Panc1 (cell line): Measurements from ENCODE around the gene RIMKLA. TPM values are rescaled to one million over a fixed set of nuclear protein-coding genes. Genes with fewer than 3 reads are reported as not detected.

Source experiments
- ATAC-seq: fragments of 200-7000 bp; cut with Tn5 transposase; 2 replicates; pipeline ENCODE4 v1.9.1; 2020; ENCODE audit warnings: mild to moderate bottlenecking, moderate library complexity
- Bru-seq: library from RNA; stranded (reverse); fragments of 400-500 nt; gene quantifications from one replicate; lab custom pipeline; 2021; lab: Mats Ljungman, UMichigan
- BruChase-seq, 2 experiments: library from RNA; stranded (reverse); fragments of 400-500 nt; gene quantifications; one replicate each; lab custom pipeline; 2021; lab: Mats Ljungman, UMichigan
- BruUV-seq: library from RNA; stranded (reverse); fragments of 400-500 nt; replicated peaks from 2 replicates; lab custom pipeline; 2021; lab: Mats Ljungman, UMichigan
- CTCF ChIA-PET: fragments of 300-600 bp; sonication (Branson Sonifier 250); formaldehyde crosslinking; loops from one replicate; lab custom pipeline; 2022; ENCODE audit warnings: antibody characterized with exemption; lab: Charles Lee
- POLR2A ChIA-PET: fragments of 300-600 bp; sonication (Branson Sonifier 250); formaldehyde crosslinking; loops from one replicate; lab custom pipeline; 2022; ENCODE audit warnings: antibody characterized with exemption; lab: Charles Lee
- DNase-seq: peaks from one replicate; pipeline ENCODE4 v3.0.0-alpha.2; 2010; ENCODE audit warnings: low read depth, low spot score
- H3K27ac ChIP-seq: 2 replicates; pipeline ENCODE4 v1.5.1; 2011; ENCODE audit warnings: mild to moderate bottlenecking, low read length, inconsistent platforms
- H3K27me3 ChIP-seq: fragments of 200-500 bp; sonication (Bioruptor generic); 2 replicates; pipeline ENCODE4 v1.6.0; 2014; ENCODE audit warnings: low read length, inconsistent platforms; ENCODE audit not compliant: control insufficient read depth, insufficient read depth
- H3K36me3 ChIP-seq: fragments of 200-500 bp; sonication (Bioruptor generic); 2 replicates; pipeline ENCODE4 v1.5.1; 2014; ENCODE audit warnings: inconsistent platforms, mild to moderate bottlenecking, low read length, moderate library complexity; ENCODE audit not compliant: control insufficient read depth, insufficient read depth
- H3K4me1 ChIP-seq: 2 replicates; pipeline ENCODE4 v1.5.1; 2011; ENCODE audit warnings: inconsistent platforms, mild to moderate bottlenecking, low read length, moderate library complexity; ENCODE audit not compliant: control insufficient read depth, insufficient read depth
- H3K4me3 ChIP-seq, 2 experiments: 2 replicates each; pipeline ENCODE4 v1.5.1; 2011 to 2012; ENCODE audit warnings: low read depth in 2 of 2, low read length in 2 of 2, mild to moderate bottlenecking in 2 of 2, inconsistent platforms in 1 of 2, moderate library complexity in 1 of 2
- H3K9me3 ChIP-seq: fragments of 200-500 bp; sonication (Bioruptor generic); 2 replicates; pipeline ENCODE4 v1.5.1; 2014; ENCODE audit warnings: low read depth, mild to moderate bottlenecking, inconsistent platforms, low read length, moderate library complexity; ENCODE audit not compliant: control insufficient read depth, insufficient read depth
- POLR2AphosphoS5 ChIP-seq: IDR thresholded peaks from 2 replicates; pipeline ENCODE4 v1.6.1; 2012; ENCODE audit warnings: mild to moderate bottlenecking, low read depth, low read length, moderate library complexity
- SIN3A ChIP-seq: IDR thresholded peaks from 2 replicates; pipeline ENCODE4 v1.6.1; 2012; ENCODE audit warnings: low read depth, mild to moderate bottlenecking, low read length, moderate library complexity, borderline replicate concordance; ENCODE audit not compliant: insufficient read depth
- TCF7L2 ChIP-seq: IDR thresholded peaks from 2 replicates; pipeline ENCODE4 v1.6.1; 2011; ENCODE audit warnings: mild to moderate bottlenecking, low read depth, low read length, inconsistent platforms
- in situ Hi-C: cut with HindIII; loops from 2 replicates; pipeline ENCODE4 v1.10.0; 2016; ENCODE audit warnings: low sequenced_read_pairs, low pct_unique_long_range_greater_than_20kb
- intact Hi-C: fragments of 100-400 bp; cut with micrococcal nuclease; formaldehyde crosslinking; loops from one replicate; pipeline ENCODE4 v1.10.0; 2022; ENCODE audit not compliant: unreplicated experiment
- long read RNA-seq: library from polyadenylated mRNA; unstranded; transcript quantifications from one replicate; pipeline ENCODE4 v2.0.0, GENCODE V29; 2021; ENCODE audit not compliant: unreplicated experiment
- polyA plus RNA-seq: library from polyadenylated mRNA; unstranded; fragments of >200 nt; gene quantifications from one replicate; pipeline ENCODE4 v1.2.1, GENCODE V29; 2012; ENCODE audit warnings: missing spikeins; ENCODE audit not compliant: insufficient read length
- total RNA-seq: library from RNA; stranded (reverse); gene quantifications from one replicate; pipeline ENCODE4 v1.2.1, GENCODE V29; 2021; ENCODE audit not compliant: unreplicated experiment
- TF ChIP-seq, protein P1 (sequence below): fragments of 450-650 bp; IDR thresholded peaks from 2 replicates; pipeline ENCODE4 v1.5.1; 2017; ENCODE audit warnings: mild to moderate bottlenecking
- TF ChIP-seq, protein P2 (sequence below), 2 experiments: IDR thresholded peaks; 2 replicates each; pipeline ENCODE4 v1.6.1; 2011 to 2012; ENCODE audit warnings: low read depth in 2 of 2, control low read depth in 1 of 2, low read length in 1 of 2, mild to moderate bottlenecking in 1 of 2, moderate library complexity in 1 of 2; ENCODE audit not compliant: insufficient read depth in 1 of 2

RIMKLA gene, protein sequence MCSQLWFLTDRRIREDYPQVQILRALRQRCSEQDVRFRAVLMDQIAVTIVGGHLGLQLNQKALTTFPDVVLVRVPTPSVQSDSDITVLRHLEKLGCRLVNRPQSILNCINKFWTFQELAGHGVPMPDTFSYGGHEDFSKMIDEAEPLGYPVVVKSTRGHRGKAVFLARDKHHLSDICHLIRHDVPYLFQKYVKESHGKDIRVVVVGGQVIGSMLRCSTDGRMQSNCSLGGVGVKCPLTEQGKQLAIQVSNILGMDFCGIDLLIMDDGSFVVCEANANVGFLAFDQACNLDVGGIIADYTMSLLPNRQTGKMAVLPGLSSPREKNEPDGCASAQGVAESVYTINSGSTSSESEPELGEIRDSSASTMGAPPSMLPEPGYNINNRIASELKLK
- total RNA-seq (13.6 TPM), Bru-seq, nascent RNA (percentile 51 among the genes with signal in this experiment), BruChase-seq, experiment 1, labeled RNA remaining after a 2-hour chase (percentile 50 among the genes with signal in this experiment), BruChase-seq, experiment 2, labeled RNA remaining after a 6-hour chase (percentile 61 among the genes with signal in this experiment)
- 24.0 TPM for polyA plus RNA-seq
- long read RNA-seq, full-length matches to known transcripts, result 29 of 33 reads
- long read RNA-seq, partial matches to known transcripts, result 2 of 33 reads
- long read RNA-seq, other reads (novel, unspliced or antisense), result 2 of 33 reads

DNA sequence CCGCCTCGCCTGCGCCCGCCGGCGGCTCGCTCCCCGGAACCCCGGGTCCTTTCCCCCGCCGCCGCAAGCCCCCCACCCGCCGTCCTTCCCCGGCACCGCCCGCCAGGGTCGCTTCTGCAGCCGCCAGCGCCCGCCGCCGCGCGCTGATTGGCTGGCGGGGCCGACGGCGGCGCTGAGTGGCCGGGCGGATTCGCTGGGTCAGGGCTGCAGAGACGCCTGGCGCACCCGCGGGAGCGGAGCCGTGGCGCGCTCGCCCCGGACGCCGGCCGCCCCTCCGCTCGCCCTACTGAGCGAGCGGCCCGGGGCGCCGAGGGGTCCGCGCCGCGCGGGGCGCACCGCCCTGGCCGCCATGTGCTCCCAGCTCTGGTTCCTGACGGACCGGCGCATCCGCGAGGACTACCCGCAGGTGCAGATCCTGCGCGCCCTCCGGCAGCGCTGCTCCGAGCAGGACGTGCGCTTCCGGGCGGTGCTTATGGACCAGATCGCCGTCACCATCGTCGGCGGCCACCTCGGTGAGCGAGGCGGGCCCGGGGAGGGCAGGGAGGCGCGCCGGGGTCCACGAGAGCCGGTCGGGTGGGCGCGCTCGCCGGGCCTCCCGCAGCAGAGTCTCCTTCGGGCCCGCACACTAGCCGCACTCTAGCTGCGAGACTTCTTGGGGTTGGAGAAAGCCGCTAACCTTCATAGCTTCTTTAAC, at the start of gene RIMKLA:
Gene RIMKLA (plus strand): TSS at position 207 of the 694 bp plus-strand sequence. CDS start 143 bp downstream, at position 350.
- DNase-seq, result no peak
- H3K27ac ChIP-seq, result peak within 1 kb of the TSS; percentile 52; the same call in 1 of the 2 replicates
- no peaks in the 10 kb centered on the region for H3K36me3 ChIP-seq
- ATAC-seq, result peak; percentile 99
- POLR2A ChIA-PET, result no interaction called here
- 0 out of 2 replicates have a peak, but pooled peaks cover 2% of the 10 kb centered on the region for H3K27me3 ChIP-seq
- in situ Hi-C loops, result no loop called here
- CTCF ChIA-PET, result no interaction called here
- BruUV-seq, result no TSS peak
- intact Hi-C loops, result no loop called here
- peaks cover 11% of the 10 kb centered on the region for H3K4me1 ChIP-seq
- H3K4me3 ChIP-seq, result peak within 1 kb of the TSS; percentile 58 to 62
- H3K9me3 ChIP-seq, result no peaks in the 10 kb centered on the region
- no peak for TF ChIP-seq POLR2AphosphoS5
- no peak for TF ChIP-seq TCF7L2
- TF ChIP-seq, protein P1, sequence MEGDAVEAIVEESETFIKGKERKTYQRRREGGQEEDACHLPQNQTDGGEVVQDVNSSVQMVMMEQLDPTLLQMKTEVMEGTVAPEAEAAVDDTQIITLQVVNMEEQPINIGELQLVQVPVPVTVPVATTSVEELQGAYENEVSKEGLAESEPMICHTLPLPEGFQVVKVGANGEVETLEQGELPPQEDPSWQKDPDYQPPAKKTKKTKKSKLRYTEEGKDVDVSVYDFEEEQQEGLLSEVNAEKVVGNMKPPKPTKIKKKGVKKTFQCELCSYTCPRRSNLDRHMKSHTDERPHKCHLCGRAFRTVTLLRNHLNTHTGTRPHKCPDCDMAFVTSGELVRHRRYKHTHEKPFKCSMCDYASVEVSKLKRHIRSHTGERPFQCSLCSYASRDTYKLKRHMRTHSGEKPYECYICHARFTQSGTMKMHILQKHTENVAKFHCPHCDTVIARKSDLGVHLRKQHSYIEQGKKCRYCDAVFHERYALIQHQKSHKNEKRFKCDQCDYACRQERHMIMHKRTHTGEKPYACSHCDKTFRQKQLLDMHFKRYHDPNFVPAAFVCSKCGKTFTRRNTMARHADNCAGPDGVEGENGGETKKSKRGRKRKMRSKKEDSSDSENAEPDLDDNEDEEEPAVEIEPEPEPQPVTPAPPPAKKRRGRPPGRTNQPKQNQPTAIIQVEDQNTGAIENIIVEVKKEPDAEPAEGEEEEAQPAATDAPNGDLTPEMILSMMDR, result no peak

DNA sequence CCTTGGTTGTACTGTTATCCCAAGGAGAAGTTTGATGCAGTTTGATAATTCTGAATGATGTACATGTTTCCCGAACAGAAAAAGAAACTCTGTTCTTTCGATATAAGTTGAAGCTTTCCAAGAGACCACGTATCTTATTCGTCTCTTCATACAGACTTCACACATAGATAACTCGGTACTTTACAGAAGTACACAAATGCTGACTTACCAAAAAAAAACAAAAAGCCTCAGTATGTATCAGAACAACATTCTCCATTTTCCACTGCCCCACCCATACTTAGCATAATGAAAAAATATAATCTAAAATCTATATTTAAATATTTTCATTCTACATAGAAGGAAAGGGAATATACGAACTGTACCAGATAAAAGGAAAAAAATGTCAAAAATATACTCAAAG, 47.7 kb upstream of the RIMKLA start:
- peaks cover 2% of the 10 kb centered on the region; the same call in 1 of the 2 replicates for H3K36me3 ChIP-seq
- CTCF ChIA-PET, result interaction anchor here (0.9 kb wide), 1 partner anchor 247 kb away, joined by 5 read pairs; no protein-coding TSS in a partner anchor
- no TSS peak for BruUV-seq
- no peaks in the 10 kb centered on the region for H3K27me3 ChIP-seq
- H3K9me3 ChIP-seq, result no peaks in the 10 kb centered on the region
- POLR2A ChIA-PET, result no interaction called here
- DNase-seq (no peak), ATAC-seq (no peak)
- TF ChIP-seq SIN3A (no peak), TCF7L2 (no peak)
- TF ChIP-seq, protein P1, result no peak
- TF ChIP-seq, protein P2, sequence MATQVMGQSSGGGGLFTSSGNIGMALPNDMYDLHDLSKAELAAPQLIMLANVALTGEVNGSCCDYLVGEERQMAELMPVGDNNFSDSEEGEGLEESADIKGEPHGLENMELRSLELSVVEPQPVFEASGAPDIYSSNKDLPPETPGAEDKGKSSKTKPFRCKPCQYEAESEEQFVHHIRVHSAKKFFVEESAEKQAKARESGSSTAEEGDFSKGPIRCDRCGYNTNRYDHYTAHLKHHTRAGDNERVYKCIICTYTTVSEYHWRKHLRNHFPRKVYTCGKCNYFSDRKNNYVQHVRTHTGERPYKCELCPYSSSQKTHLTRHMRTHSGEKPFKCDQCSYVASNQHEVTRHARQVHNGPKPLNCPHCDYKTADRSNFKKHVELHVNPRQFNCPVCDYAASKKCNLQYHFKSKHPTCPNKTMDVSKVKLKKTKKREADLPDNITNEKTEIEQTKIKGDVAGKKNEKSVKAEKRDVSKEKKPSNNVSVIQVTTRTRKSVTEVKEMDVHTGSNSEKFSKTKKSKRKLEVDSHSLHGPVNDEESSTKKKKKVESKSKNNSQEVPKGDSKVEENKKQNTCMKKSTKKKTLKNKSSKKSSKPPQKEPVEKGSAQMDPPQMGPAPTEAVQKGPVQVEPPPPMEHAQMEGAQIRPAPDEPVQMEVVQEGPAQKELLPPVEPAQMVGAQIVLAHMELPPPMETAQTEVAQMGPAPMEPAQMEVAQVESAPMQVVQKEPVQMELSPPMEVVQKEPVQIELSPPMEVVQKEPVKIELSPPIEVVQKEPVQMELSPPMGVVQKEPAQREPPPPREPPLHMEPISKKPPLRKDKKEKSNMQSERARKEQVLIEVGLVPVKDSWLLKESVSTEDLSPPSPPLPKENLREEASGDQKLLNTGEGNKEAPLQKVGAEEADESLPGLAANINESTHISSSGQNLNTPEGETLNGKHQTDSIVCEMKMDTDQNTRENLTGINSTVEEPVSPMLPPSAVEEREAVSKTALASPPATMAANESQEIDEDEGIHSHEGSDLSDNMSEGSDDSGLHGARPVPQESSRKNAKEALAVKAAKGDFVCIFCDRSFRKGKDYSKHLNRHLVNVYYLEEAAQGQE (IDR thresholded peaks at IDR 0.05; ENCODE audit: insufficient read depth in 1 of 2, low read depth in 2 of 2, low read length in 1 of 2), result no peak
- intact Hi-C loops, result no loop called here
- in situ Hi-C loops, result no loop called here
- H3K27ac ChIP-seq, result no peak overlapping the region; the same call in 1 of the 2 replicates
- H3K4me1 ChIP-seq, result peaks cover 24% of the 10 kb centered on the region
- H3K4me3 ChIP-seq, result peak overlapping the region in 1 of 2 experiments; percentile 85; a peak in 2 of 4 replicates
